Measurements from ENCODE around the gene IQSEC1. TPM values are rescaled to one million over a fixed set of nuclear protein-coding genes. Genes with fewer than 3 reads are reported as not detected.

Gene IQSEC1
- total and polyA plus RNA-seq, 2 experiments from 2014 or later: 21.2 to 24.7 TPM

- 48% methylated on average over 6 of the region's 6 CpGs for WGBS (ENCODE audit: low lambda C conversion rate, missing lambda C conversion rate)
- peaks cover 26% of the 10 kb centered on the region for H3K79me2 ChIP-seq
- no peaks in the 10 kb centered on the region for H3K9me3 ChIP-seq (ENCODE audit: low read depth)
- no peaks in the 10 kb centered on the region for H3K36me3 ChIP-seq (replicated peaks; ENCODE audit: insufficient read depth, low read depth)
- H2AFZ ChIP-seq: no peak overlapping the region
- peak overlapping the region; percentile 27 for H3K27ac ChIP-seq
- peaks cover 6% of the 10 kb centered on the region for H4K20me1 ChIP-seq (ENCODE audit: insufficient read depth, poor library complexity, severe bottlenecking)
- no peak overlapping the region for H3K4me3 ChIP-seq
- H3K9me2 ChIP-seq (replicated peaks; ENCODE audit: insufficient read depth): no peaks in the 10 kb centered on the region
- H3K4me1 ChIP-seq (ENCODE audit: insufficient read depth): peaks cover 31% of the 10 kb centered on the region
- peak; percentile 32 for DNase-seq (ENCODE audit: low spot score)
- H3K27me3 ChIP-seq: no peaks in the 10 kb centered on the region
- H3K4me2 ChIP-seq: no peak overlapping the region
- TF ChIP-seq EZH2phosphoT487 (IDR thresholded peaks at IDR 0.05; ENCODE audit: low read depth, severe bottlenecking, unreplicated experiment): no peak
- no peak for TF ChIP-seq CTCF (IDR thresholded peaks at IDR 0.05; ENCODE audit: poor library complexity)
- TF ChIP-seq EZH2 (IDR thresholded peaks at IDR 0.05; ENCODE audit: borderline replicate concordance): no peak
Measured at GRCh38 chr3:12969486-12969885, 103.7 kb downstream of the IQSEC1 start.

- Histone ChIP-seq H3K9me3 (ENCODE audit: low read depth) (no peaks in the 10 kb centered on the region), H3K4me3 (no peak overlapping the region), H2AFZ (no peak overlapping the region), H3K4me2 (peak overlapping the region; percentile 78), H3K9me2 (replicated peaks; ENCODE audit: insufficient read depth) (no peaks in the 10 kb centered on the region), H3K79me2 (peaks cover 34% of the 10 kb centered on the region), H3K27ac (no peak overlapping the region), H4K20me1 (ENCODE audit: insufficient read depth, poor library complexity, severe bottlenecking) (peaks cover 16% of the 10 kb centered on the region), H3K36me3 (replicated peaks; ENCODE audit: insufficient read depth, low read depth) (no peaks in the 10 kb centered on the region), H3K27me3 (no peaks in the 10 kb centered on the region), H3K4me1 (ENCODE audit: insufficient read depth) (peaks cover 40% of the 10 kb centered on the region)
- no peak for DNase-seq (ENCODE audit: low spot score)
- no peak for TF ChIP-seq EZH2phosphoT487 (IDR thresholded peaks at IDR 0.05; ENCODE audit: low read depth, severe bottlenecking, unreplicated experiment)
- TF ChIP-seq EZH2 (IDR thresholded peaks at IDR 0.05; ENCODE audit: borderline replicate concordance): no peak
- TF ChIP-seq CTCF (IDR thresholded peaks at IDR 0.05; ENCODE audit: poor library complexity): no peak
- WGBS (ENCODE audit: low lambda C conversion rate, missing lambda C conversion rate): 94% methylated on average over 5 of the region's 5 CpGs
Measured at GRCh38 chr3:12968541-12968940, 104.7 kb downstream of the IQSEC1 start.

- Histone ChIP-seq H3K4me2 (peak overlapping the region; percentile 98), H3K79me2 (peaks cover 42% of the 10 kb centered on the region), H4K20me1 (ENCODE audit: insufficient read depth, poor library complexity, severe bottlenecking) (peaks cover 20% of the 10 kb centered on the region), H2AFZ (peak overlapping the region; percentile 80), H3K27ac (peak overlapping the region; percentile 93), H3K9me2 (replicated peaks; ENCODE audit: insufficient read depth) (no peaks in the 10 kb centered on the region), H3K27me3 (no peaks in the 10 kb centered on the region), H3K36me3 (replicated peaks; ENCODE audit: insufficient read depth, low read depth) (no peaks in the 10 kb centered on the region), H3K4me3 (peak overlapping the region; percentile 97), H3K9me3 (ENCODE audit: low read depth) (no peaks in the 10 kb centered on the region), H3K4me1 (ENCODE audit: insufficient read depth) (peaks cover 40% of the 10 kb centered on the region)
- peak; percentile 96 for DNase-seq (ENCODE audit: low spot score)
- 20% methylated on average over 17 of the region's 64 CpGs for WGBS (ENCODE audit: low lambda C conversion rate, missing lambda C conversion rate)
- TF ChIP-seq EZH2 (IDR thresholded peaks at IDR 0.05; ENCODE audit: borderline replicate concordance) (no peak), CTCF (IDR thresholded peaks at IDR 0.05; ENCODE audit: poor library complexity) (no peak), EZH2phosphoT487 (IDR thresholded peaks at IDR 0.05; ENCODE audit: low read depth, severe bottlenecking, unreplicated experiment) (no peak)
Measured at GRCh38 chr3:12967606-12968351, 105.5 kb downstream of the IQSEC1 start.

All from hepatocyte (in vitro differentiated cells).